Measurements from ENCODE around the gene SYNDIG1.

- TF ChIP-seq POLR2AphosphoS5 (IDR thresholded peaks at IDR 0.05): no peak
- no peak for TF ChIP-seq CTCF (IDR thresholded peaks at IDR 0.05)
Measured at GRCh38 chr20:24588047-24588635, 118.7 kb downstream of the SYNDIG1 start.
